Measurements from ENCODE around the gene ZFAND3.

DNA sequence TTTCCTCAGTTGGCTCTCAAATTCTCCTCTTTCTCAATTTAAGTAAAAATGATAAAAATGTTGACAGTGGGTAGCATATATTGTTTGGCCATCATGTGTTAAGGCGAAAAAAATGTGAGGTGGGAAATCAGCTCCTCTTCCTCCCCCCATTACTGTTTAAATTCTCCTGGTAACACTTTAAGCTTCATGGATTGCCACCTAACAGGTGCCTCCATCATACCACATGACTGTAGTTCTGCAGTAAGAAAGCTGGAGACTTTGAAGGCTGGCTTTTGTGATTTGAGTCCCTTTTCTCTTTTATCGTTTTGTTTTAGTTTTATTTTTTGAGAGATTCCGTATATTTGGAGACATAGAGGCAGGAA is 1.2 kb downstream of the ZFAND3 start:
- TF ChIP-seq CTCF (IDR thresholded peaks at IDR 0.05): no peak
- no peak for TF ChIP-seq POLR2A (IDR thresholded peaks at IDR 0.05)
- TF ChIP-seq POLR2AphosphoS5 (IDR thresholded peaks at IDR 0.05): no peak
- TF ChIP-seq EP300 (IDR thresholded peaks at IDR 0.05): no peak
